HL-60 (cell line): ENCODE measurements around the gene GPR157.

Source experiments
- DNase-seq, 2 experiments: peaks; one replicate each; pipeline ENCODE4 v3.0.0-alpha.2; 2010 to 2020; ENCODE audit warnings: low read depth in 1 of 2, low spot score in 1 of 2
- H3K27ac ChIP-seq: fragments of 250-450 bp; sonication (Bioruptor Pico); replicated peaks from 2 replicates; pipeline ENCODE4 v1.5.1; 2020; ENCODE audit warnings: mild to moderate bottlenecking, moderate library complexity
- H3K27me3 ChIP-seq: fragments of 250-450 bp; sonication (Bioruptor Pico); 2 replicates; pipeline ENCODE4 v1.5.1; 2021; ENCODE audit warnings: mild to moderate bottlenecking, moderate library complexity; ENCODE audit not compliant: insufficient read depth, poor library complexity, severe bottlenecking
- H3K4me3 ChIP-seq: replicated peaks from 2 replicates; pipeline ENCODE4 v1.5.1; 2011; ENCODE audit warnings: mild to moderate bottlenecking, control low read depth, low read length; ENCODE audit not compliant: insufficient read depth
- GABPA ChIP-seq: IDR thresholded peaks from 2 replicates; pipeline ENCODE4 v1.6.1; 2012; ENCODE audit warnings: low read depth
- POLR2AphosphoS5 ChIP-seq: IDR thresholded peaks from 2 replicates; pipeline ENCODE4 v1.6.1; 2012; ENCODE audit warnings: low read depth
- SPI1 ChIP-seq: IDR thresholded peaks from 2 replicates; pipeline ENCODE4 v1.6.1; 2012; ENCODE audit warnings: low read depth, mild to moderate bottlenecking, borderline replicate concordance
- TF ChIP-seq, protein P1 (sequence below): IDR thresholded peaks from one replicate; pipeline ENCODE4 v1.5.1; 2011; ENCODE audit warnings: low read length, control low read depth, inconsistent platforms; ENCODE audit not compliant: insufficient read depth
- TF ChIP-seq, protein P2 (sequence below): IDR thresholded peaks from 2 replicates; pipeline ENCODE4 v1.6.1; 2012; ENCODE audit warnings: low read depth; ENCODE audit not compliant: insufficient replicate concordance

The GPR157 gene

DNA sequence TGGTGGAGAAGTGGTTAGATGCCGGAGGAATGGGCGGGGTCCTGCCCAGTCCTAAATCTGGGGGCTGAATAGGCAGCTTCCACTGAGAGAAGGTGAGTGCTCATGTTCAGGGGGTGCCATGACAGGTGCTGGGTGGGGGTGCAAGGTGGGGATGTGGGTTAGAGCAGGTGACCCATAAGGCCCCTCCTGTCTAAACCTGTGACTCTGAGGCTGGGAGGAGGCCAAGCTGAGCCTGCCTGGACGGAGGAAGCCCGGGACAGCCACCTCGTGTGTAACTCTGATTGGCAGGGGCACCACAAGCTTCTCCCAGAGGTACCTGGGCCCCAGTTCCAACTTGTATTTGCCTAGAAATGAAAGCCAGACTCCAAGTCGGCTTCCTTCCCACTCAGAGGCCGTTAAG lies 10.7 kb downstream of the GPR157 start:
- no peaks in the 10 kb centered on the region for H3K27me3 ChIP-seq
- H3K27ac ChIP-seq: no peak overlapping the region
- no peak for DNase-seq
- H3K4me3 ChIP-seq: no peak overlapping the region
- TF ChIP-seq GABPA (no peak), POLR2AphosphoS5 (no peak), SPI1 (no peak)
- TF ChIP-seq, protein P1, sequence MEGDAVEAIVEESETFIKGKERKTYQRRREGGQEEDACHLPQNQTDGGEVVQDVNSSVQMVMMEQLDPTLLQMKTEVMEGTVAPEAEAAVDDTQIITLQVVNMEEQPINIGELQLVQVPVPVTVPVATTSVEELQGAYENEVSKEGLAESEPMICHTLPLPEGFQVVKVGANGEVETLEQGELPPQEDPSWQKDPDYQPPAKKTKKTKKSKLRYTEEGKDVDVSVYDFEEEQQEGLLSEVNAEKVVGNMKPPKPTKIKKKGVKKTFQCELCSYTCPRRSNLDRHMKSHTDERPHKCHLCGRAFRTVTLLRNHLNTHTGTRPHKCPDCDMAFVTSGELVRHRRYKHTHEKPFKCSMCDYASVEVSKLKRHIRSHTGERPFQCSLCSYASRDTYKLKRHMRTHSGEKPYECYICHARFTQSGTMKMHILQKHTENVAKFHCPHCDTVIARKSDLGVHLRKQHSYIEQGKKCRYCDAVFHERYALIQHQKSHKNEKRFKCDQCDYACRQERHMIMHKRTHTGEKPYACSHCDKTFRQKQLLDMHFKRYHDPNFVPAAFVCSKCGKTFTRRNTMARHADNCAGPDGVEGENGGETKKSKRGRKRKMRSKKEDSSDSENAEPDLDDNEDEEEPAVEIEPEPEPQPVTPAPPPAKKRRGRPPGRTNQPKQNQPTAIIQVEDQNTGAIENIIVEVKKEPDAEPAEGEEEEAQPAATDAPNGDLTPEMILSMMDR: no peak
- TF ChIP-seq, protein P2, sequence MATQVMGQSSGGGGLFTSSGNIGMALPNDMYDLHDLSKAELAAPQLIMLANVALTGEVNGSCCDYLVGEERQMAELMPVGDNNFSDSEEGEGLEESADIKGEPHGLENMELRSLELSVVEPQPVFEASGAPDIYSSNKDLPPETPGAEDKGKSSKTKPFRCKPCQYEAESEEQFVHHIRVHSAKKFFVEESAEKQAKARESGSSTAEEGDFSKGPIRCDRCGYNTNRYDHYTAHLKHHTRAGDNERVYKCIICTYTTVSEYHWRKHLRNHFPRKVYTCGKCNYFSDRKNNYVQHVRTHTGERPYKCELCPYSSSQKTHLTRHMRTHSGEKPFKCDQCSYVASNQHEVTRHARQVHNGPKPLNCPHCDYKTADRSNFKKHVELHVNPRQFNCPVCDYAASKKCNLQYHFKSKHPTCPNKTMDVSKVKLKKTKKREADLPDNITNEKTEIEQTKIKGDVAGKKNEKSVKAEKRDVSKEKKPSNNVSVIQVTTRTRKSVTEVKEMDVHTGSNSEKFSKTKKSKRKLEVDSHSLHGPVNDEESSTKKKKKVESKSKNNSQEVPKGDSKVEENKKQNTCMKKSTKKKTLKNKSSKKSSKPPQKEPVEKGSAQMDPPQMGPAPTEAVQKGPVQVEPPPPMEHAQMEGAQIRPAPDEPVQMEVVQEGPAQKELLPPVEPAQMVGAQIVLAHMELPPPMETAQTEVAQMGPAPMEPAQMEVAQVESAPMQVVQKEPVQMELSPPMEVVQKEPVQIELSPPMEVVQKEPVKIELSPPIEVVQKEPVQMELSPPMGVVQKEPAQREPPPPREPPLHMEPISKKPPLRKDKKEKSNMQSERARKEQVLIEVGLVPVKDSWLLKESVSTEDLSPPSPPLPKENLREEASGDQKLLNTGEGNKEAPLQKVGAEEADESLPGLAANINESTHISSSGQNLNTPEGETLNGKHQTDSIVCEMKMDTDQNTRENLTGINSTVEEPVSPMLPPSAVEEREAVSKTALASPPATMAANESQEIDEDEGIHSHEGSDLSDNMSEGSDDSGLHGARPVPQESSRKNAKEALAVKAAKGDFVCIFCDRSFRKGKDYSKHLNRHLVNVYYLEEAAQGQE: no peak

DNA sequence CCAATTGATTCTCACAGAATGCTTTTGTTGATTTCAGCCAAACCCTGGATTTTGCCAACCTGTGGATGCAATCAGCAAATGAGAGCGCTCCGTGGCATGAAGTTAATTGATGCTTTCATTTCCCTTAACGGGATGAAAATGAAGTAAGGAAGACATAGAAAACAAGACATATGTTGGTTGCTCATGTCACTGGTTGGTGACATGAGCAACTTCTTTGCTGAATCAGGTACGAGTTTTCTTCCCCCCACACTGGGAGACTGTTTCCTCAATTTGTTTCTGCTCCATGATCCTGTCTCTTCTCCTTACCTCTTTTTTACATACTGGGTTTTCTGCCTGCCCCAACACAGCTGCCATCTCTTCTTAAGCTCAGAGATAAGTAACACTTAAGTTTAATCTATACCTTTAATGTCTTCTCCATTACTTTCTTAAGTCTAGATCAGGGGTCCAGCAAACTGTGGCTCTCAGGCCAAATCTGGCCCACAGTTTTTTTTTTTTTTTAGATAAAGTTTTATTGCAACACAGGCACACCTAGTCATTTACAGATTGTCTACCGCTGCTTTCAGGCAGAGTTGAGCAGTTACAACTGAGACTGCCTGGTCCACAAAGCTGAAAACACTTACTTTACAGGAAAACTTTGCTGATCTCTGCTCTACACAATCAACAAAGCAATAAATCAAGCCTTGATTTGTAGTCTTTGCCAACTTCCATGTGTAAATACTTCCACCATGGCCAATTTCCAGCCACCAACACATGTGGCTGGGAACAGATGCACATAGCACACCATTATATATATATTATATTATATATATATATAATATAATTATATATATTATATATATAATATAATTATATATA lies 13.3 kb downstream of the GPR157 start:
- TF ChIP-seq POLR2AphosphoS5 (no peak), SPI1 (no peak), GABPA (no peak)
- TF ChIP-seq, protein P1: no peak
- TF ChIP-seq, protein P2: no peak
- H3K27ac ChIP-seq: no peak overlapping the region
- H3K4me3 ChIP-seq: no peak overlapping the region
- H3K27me3 ChIP-seq: no peaks in the 10 kb centered on the region
- DNase-seq: no peak

DNA sequence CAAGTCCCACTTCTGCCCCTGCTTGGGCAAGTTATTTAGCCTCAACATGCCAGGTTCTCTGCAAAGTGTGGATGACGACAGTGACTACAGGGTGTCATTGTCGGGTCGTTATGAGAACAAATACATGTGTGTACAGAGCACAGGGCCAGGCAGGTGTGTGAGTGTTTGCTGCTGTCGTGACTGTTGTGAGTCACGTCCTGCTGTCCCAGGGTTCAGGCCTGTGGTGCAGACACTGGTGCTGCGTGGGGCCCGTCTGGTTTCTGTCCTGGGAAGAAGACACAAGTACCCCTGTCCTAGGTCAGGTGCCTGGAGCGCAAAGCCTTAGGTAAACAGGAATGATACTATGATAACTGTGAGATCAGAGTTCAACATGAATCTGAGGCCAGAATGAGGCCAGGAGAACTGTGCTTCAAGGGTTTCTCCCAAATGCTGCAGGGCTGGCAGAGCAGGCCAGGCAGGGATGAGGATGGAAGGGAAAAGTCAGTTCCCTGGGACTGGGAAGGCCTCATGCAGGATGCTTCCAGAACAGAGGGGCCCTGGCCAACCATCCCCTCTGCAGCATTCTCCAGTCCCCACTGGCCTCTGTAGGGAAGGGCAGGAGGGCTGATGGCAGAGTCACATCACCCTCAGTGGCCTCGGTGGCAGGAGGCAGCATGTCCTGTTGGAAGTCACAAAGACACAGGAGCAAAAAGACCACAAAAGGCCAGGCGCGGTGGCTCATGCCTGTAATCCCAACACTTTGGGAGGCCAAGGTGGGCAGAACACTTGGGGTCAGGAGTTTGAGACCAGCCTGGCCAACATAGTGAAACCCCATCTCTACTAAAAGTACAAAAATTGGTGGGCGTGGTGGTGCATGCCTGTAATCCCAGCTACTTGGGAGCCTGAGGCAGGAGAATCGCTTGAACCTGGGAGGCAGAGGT lies 15.7 kb downstream of the GPR157 start:
- no peak overlapping the region for H3K4me3 ChIP-seq
- no peak for DNase-seq
- TF ChIP-seq, protein P1: no peak
- TF ChIP-seq, protein P2: no peak
- TF ChIP-seq SPI1: no peak
- TF ChIP-seq POLR2AphosphoS5: no peak
- no peak for TF ChIP-seq GABPA
- no peak overlapping the region for H3K27ac ChIP-seq
- no peaks in the 10 kb centered on the region for H3K27me3 ChIP-seq
